NCI-H2227 (cell line): ENCODE data around the gene NLRP10.

Experiments used
- DNase-seq: peaks from one replicate; lab custom pipeline; 2025; ENCODE audit not compliant: unreplicated experiment; lab: John Stamatoyannopoulos, UW

Gene NLRP10

GRCh38 chr11:7974668-7975067 lies 9.4 kb upstream of the NLRP10 start:
- DNase-seq: no peak

- DNase-seq: no peak
Observed at GRCh38 chr11:7973011-7973410, 7.8 kb upstream of the NLRP10 start.

GRCh38 chr11:7971846-7972245 lies 6.6 kb upstream of the NLRP10 start:
- no peak for DNase-seq

GRCh38 chr11:7969756-7970646 lies 4.8 kb upstream of the NLRP10 start:
- DNase-seq: no peak

- DNase-seq: no peak
Observed at GRCh38 chr11:7968686-7969085, 3.4 kb upstream of the NLRP10 start.

- DNase-seq: no peak
Observed at GRCh38 chr11:7967826-7968225, 2.6 kb upstream of the NLRP10 start.

GRCh38 chr11:7967097-7967496 lies 1.9 kb upstream of the NLRP10 start:
- no peak for DNase-seq

GRCh38 chr11:7964873-7965272 lies 374 bp downstream of the NLRP10 start:
- no peak for DNase-seq

- no peak for DNase-seq
Observed at GRCh38 chr11:7964261-7964660, 986 bp downstream of the NLRP10 start.

- DNase-seq: no peak
Observed at GRCh38 chr11:7955191-7955590, 10.1 kb downstream of the NLRP10 start.

GRCh38 chr11:7949934-7950333 lies 15.3 kb downstream of the NLRP10 start:
- DNase-seq: no peak

- no peak for DNase-seq
Observed at GRCh38 chr11:7944123-7944522, 21.1 kb downstream of the NLRP10 start.

GRCh38 chr11:7941608-7942007 lies 23.6 kb downstream of the NLRP10 start, which contains the start of gene OR10A3:
OR10A3 (minus strand) TSS chr11:7941708; CDS start chr11:7939520, 2,188 bp downstream.
- DNase-seq: no peak

GRCh38 chr11:7941146-7941545 lies 24.1 kb downstream of the NLRP10 start:
- no peak for DNase-seq

GRCh38 chr11:7936615-7937014 lies 28.6 kb downstream of the NLRP10 start:
- DNase-seq: no peak

- DNase-seq: no peak
Observed at GRCh38 chr11:7931168-7931567, 34.1 kb downstream of the NLRP10 start, which contains the start of gene OR10A6. OR10A6 (minus strand) TSS chr11:7931268; CDS start chr11:7928662, 2,606 bp downstream.

GRCh38 chr11:7927635-7928034 lies 37.6 kb downstream of the NLRP10 start:
- no peak for DNase-seq

- no peak for DNase-seq
Observed at GRCh38 chr11:7924536-7924935, 40.7 kb downstream of the NLRP10 start.

- no peak for DNase-seq
Observed at GRCh38 chr11:7918141-7918540, 47.1 kb downstream of the NLRP10 start.
